IMR-90 (cell line): ENCODE data around the gene TSR2. TPM values are rescaled to one million over a fixed set of nuclear protein-coding genes. Genes with fewer than 3 reads are reported as not detected.

ENCODE experiments used
- ATAC-seq: fragments of 200-7000 bp; cut with Tn5 transposase; 2 replicates; pipeline ENCODE4 v1.9.1; 2020; ENCODE audit warnings: low read depth, mild to moderate bottlenecking, moderate library complexity
- BruUV-seq: library from RNA; stranded (reverse); fragments of 400-500 nt; replicated peaks from 2 replicates; lab custom pipeline; 2021; lab: Mats Ljungman, UMichigan
- CTCF ChIA-PET: fragments of 300-600 bp; formaldehyde crosslinking; extraction: SDS; loops from one replicate; lab custom pipeline; 2021; ENCODE audit warnings: antibody characterized with exemption; lab: Yijun Ruan, JAX
- POLR2A ChIA-PET: fragments of 300-600 bp; sonication (Branson Sonifier 250); formaldehyde crosslinking; loops from one replicate; lab custom pipeline; 2022; ENCODE audit warnings: antibody characterized with exemption; ENCODE audit not compliant: unreplicated experiment; lab: Charles Lee
- DNase-seq: peaks from one replicate; pipeline ENCODE4 v3.0.0; 2013
- H2AFZ ChIP-seq: replicated peaks from 2 replicates; pipeline ENCODE3; 2013; ENCODE audit warnings: low read length, mild to moderate bottlenecking; ENCODE audit not compliant: poor library complexity
- H2AK5ac ChIP-seq: 2 replicates; pipeline ENCODE4 v1.6.1; 2013; ENCODE audit warnings: low read depth, low read length, inconsistent platforms
- H2AK9ac ChIP-seq: replicated peaks from 2 replicates; pipeline ENCODE3; 2013; ENCODE audit warnings: mild to moderate bottlenecking, low read depth, low read length, moderate library complexity; ENCODE audit not compliant: poor library complexity
- H2BK120ac ChIP-seq: 2 replicates; pipeline ENCODE4 v1.6.1; 2013; ENCODE audit warnings: low read depth, low read length, inconsistent platforms
- H2BK15ac ChIP-seq: 3 replicates; pipeline ENCODE4 v1.6.1; 2013; ENCODE audit warnings: low read depth, low read length, inconsistent platforms
- H2BK20ac ChIP-seq: 2 replicates; pipeline ENCODE4 v1.6.1; 2013; ENCODE audit warnings: low read depth, mild to moderate bottlenecking, inconsistent platforms, low read length, moderate library complexity
- H2BK5ac ChIP-seq: 2 replicates; pipeline ENCODE4 v1.6.1; 2013; ENCODE audit warnings: mild to moderate bottlenecking, low read depth, low read length, inconsistent platforms; ENCODE audit not compliant: poor library complexity, severe bottlenecking
- H3K14ac ChIP-seq: replicated peaks from 2 replicates; pipeline ENCODE4 v1.6.1; 2013; ENCODE audit warnings: low read depth, low read length, inconsistent platforms
- H3K18ac ChIP-seq: 2 replicates; pipeline ENCODE4 v1.6.1; 2013; ENCODE audit warnings: low read depth, low read length, control low read depth
- H3K23ac ChIP-seq: 2 replicates; pipeline ENCODE4 v1.6.1; 2013; ENCODE audit warnings: low read depth, low read length, inconsistent platforms
- H3K27ac ChIP-seq: 2 replicates; pipeline ENCODE4 v1.5.1; 2013; ENCODE audit warnings: mild to moderate bottlenecking, control low read depth, low read length; ENCODE audit not compliant: insufficient read depth
- H3K27me3 ChIP-seq: 2 replicates; pipeline ENCODE4 v1.6.1; 2013; ENCODE audit warnings: low read length; ENCODE audit not compliant: control insufficient read depth, insufficient read depth
- H3K36me3 ChIP-seq: 2 replicates; pipeline ENCODE4 v1.6.1; 2013; ENCODE audit warnings: low read length, mixed read lengths; ENCODE audit not compliant: control insufficient read depth, insufficient read depth
- H3K4ac ChIP-seq: 2 replicates; pipeline ENCODE4 v1.6.1; 2013; ENCODE audit warnings: low read depth, low read length, inconsistent platforms
- H3K4me1 ChIP-seq: 2 replicates; pipeline ENCODE4 v1.6.1; 2013; ENCODE audit warnings: low read length, mixed read lengths; ENCODE audit not compliant: control insufficient read depth, insufficient read depth
- H3K4me2 ChIP-seq: 2 replicates; pipeline ENCODE4 v1.6.1; 2013; ENCODE audit warnings: low read depth, mild to moderate bottlenecking, control low read depth, low read length, moderate library complexity
- H3K4me3 ChIP-seq: 2 replicates; pipeline ENCODE4 v1.5.1; 2013; ENCODE audit warnings: low read depth, mild to moderate bottlenecking, control low read depth, low read length, moderate library complexity; ENCODE audit not compliant: insufficient read depth
- H3K56ac ChIP-seq: 2 replicates; pipeline ENCODE4 v1.6.1; 2013; ENCODE audit warnings: low read length, inconsistent platforms; ENCODE audit not compliant: insufficient read depth; ENCODE audit errors: extremely low read depth
- H3K79me1 ChIP-seq, 2 experiments: 2 replicates each; pipeline ENCODE4 v1.6.1; 2013; ENCODE audit warnings: low read length in 2 of 2, inconsistent platforms in 1 of 2, low read depth in 1 of 2
- H3K9ac ChIP-seq: 2 replicates; pipeline ENCODE4 v1.6.1; 2013; ENCODE audit warnings: low read depth, low read length, control low read depth
- H3K9me1 ChIP-seq: 2 replicates; pipeline ENCODE4 v1.6.1; 2013; ENCODE audit warnings: low read length, inconsistent platforms; ENCODE audit not compliant: insufficient read depth
- H3K9me3 ChIP-seq: 2 replicates; pipeline ENCODE4 v1.6.1; 2013; ENCODE audit warnings: low read length; ENCODE audit not compliant: control insufficient read depth, insufficient read depth
- H4K20me1 ChIP-seq: 2 replicates; pipeline ENCODE4 v1.6.1; 2013; ENCODE audit warnings: low read length, inconsistent platforms; ENCODE audit not compliant: insufficient read depth
- H4K5ac ChIP-seq: 2 replicates; pipeline ENCODE4 v1.6.1; 2013; ENCODE audit warnings: mild to moderate bottlenecking, low read depth, low read length, control low read depth
- H4K8ac ChIP-seq, 2 experiments: 2 replicates each; pipeline ENCODE4 v1.6.1; 2013; ENCODE audit warnings: low read depth in 2 of 2, low read length in 2 of 2, control low read depth in 1 of 2, inconsistent platforms in 1 of 2
- H4K91ac ChIP-seq: 2 replicates; pipeline ENCODE4 v1.6.1; 2013; ENCODE audit warnings: low read depth, low read length, inconsistent platforms; ENCODE audit not compliant: insufficient read depth
- CTCF ChIP-seq: conservative IDR thresholded peaks from 2 replicates; pipeline ENCODE4 v1.5.1; 2012; ENCODE audit warnings: mild to moderate bottlenecking, low read depth, low read length, improper control_type of control experiment
- ELK1 ChIP-seq: fragments of 150-350 bp; IDR thresholded peaks from 2 replicates; pipeline ENCODE4 v1.6.1; 2016; ENCODE audit warnings: low read depth, mild to moderate bottlenecking, low read length, moderate library complexity, borderline replicate concordance
- FOS ChIP-seq: fragments of 150-350 bp; IDR thresholded peaks from 2 replicates; pipeline ENCODE4 v1.6.1; 2016; ENCODE audit warnings: low read depth, low read length
- MXI1 ChIP-seq: IDR thresholded peaks from 2 replicates; pipeline ENCODE4 v1.6.1; 2012; ENCODE audit warnings: low read depth, mild to moderate bottlenecking, low read length, moderate library complexity, borderline replicate concordance
- NFE2L2 ChIP-seq: fragments of 150-350 bp; IDR thresholded peaks from 2 replicates; pipeline ENCODE4 v1.6.1; 2016; ENCODE audit warnings: low read depth, mild to moderate bottlenecking, low read length
- SMC3 ChIP-seq: fragments of 150-350 bp; IDR thresholded peaks from 2 replicates; pipeline ENCODE4 v1.6.1; 2016; ENCODE audit warnings: low read depth, mild to moderate bottlenecking, antibody characterized with exemption, low read length, moderate library complexity
- whole genome bisulfite sequencing, 2 experiments: methylation state at CpG; one replicate each; pipeline versions ENCODE4 v1.1.5 to v1.1.7; 2013; ENCODE audit warnings: missing lambda C conversion rate in 2 of 2; ENCODE audit not compliant: insufficient read length in 1 of 2; ENCODE audit errors: extremely low coverage in 2 of 2; 5-methylcytosine and 5-hydroxymethylcytosine counted together
- dilution Hi-C: fragments of 300-500 bp; cut with HindIII; formaldehyde crosslinking; loops from one replicate; pipeline ENCODE4 v1.14.3; 2018; ENCODE audit warnings: low sequenced_read_pairs; ENCODE audit not compliant: unreplicated experiment
- in situ Hi-C: fragments of 300-500 bp; cut with MboI; formaldehyde crosslinking; loops from 3 replicates; pipeline ENCODE4 v1.14.3; 2019; ENCODE audit warnings: low sequenced_read_pairs, inconsistent platforms, mixed read lengths
- intact Hi-C: fragments of 100-400 bp; cut with micrococcal nuclease; formaldehyde crosslinking; loops from 2 replicates; pipeline ENCODE4 v1.10.0; 2022
- polyA plus RNA-seq, 3 experiments: library from polyadenylated mRNA; depleted of rRNA; stranded (reverse); fragments of >200 nt; gene quantifications; 2 replicates each; pipeline ENCODE4 v1.2.3, GENCODE V29; 2012; ENCODE audit warnings: low replicate concordance in 1 of 3
- total RNA-seq: library from RNA; depleted of rRNA; stranded (reverse); fragments of >200 nt; gene quantifications from 2 replicates; pipeline ENCODE4 v1.2.3, GENCODE V29; 2012

The TSR2 gene
- total and polyA plus RNA-seq, 2 of the 4 experiments (the other 2 are of a cell fraction): 8.8 to 22.1 TPM

DNA sequence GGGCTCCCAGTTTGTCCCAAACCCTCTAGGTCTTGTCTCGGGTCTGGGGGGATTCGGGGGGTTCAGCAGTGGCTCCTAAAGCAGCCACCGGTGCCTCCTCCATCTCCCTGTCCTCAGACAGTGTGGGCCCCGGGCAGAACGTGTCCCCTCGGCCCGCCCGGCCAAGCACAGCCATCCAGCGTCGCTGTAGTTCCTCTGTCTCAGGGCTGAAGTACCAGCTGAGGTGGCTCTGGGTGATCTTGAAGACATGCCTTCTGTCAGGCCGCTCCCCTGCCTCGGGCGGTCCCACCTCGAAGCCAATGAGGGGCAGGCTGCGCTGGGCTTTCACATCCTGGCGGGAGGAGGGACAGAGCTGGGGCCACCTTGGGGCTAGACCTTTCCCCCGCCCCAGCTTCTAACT is 5.9 kb downstream of the TSR2 start:
- Histone ChIP-seq H3K9ac (no peak overlapping the region), H3K56ac (no peak overlapping the region), H4K8ac (no peak overlapping the region), H2AFZ (peak overlapping the region; percentile 49), H4K5ac (no peak overlapping the region), H2BK120ac (no peak overlapping the region), H3K27ac (no peak overlapping the region), H3K14ac (no peak overlapping the region), H3K4me3 (no peak overlapping the region), H3K79me1 (peaks cover 3 to 10% of the 10 kb centered on the region in 2 experiments; a peak in 3 of 4 replicates), H3K23ac (no peak overlapping the region), H3K36me3 (peaks cover 20% of the 10 kb centered on the region; the same call in 1 of the 2 replicates), H3K18ac (no peak overlapping the region), H3K27me3 (peaks cover 4% of the 10 kb centered on the region; the same call in 1 of the 2 replicates), H4K91ac (no peak overlapping the region), H3K4ac (no peak overlapping the region), H2BK20ac (no peak overlapping the region), H3K9me3 (no peaks in the 10 kb centered on the region), H3K9me1 (no peaks in the 10 kb centered on the region), H3K4me2 (no peak overlapping the region), H2AK9ac (no peak overlapping the region), H2AK5ac (no peak overlapping the region), H2BK5ac (no peak overlapping the region), H4K20me1 (peaks cover 3% of the 10 kb centered on the region; the same call in 1 of the 2 replicates), H3K4me1 (no peaks in the 10 kb centered on the region), H2BK15ac (no peak overlapping the region)
- no peak for DNase-seq
- no peak for ATAC-seq
- WGBS, 2 experiments: no CpG with 5 or more reads among the region's 17 CpGs
- POLR2A ChIA-PET: no interaction called here
- intact Hi-C loops: loop anchor here (10.0 kb wide), 1 partner anchor 201 kb away; no protein-coding TSS in a partner anchor
- in situ Hi-C loops: loop anchor here (25.0 kb wide), 1 partner anchor 409 kb away; the partner anchor contains the start of gene PHF8
- dilution Hi-C loops: no loop called here
- TF ChIP-seq NFE2L2: no peak
- TF ChIP-seq ELK1: no peak
- no peak for TF ChIP-seq SMC3
- TF ChIP-seq CTCF: no peak
- no peak for TF ChIP-seq MXI1
- TF ChIP-seq FOS: no peak
- BruUV-seq: no TSS peak
- CTCF ChIA-PET: no interaction called here
